Breast epithelium (tissue), 4 donors: ENCODE measurements around the gene WDR7. TPM values are rescaled to one million over a fixed set of nuclear protein-coding genes. Genes with fewer than 3 reads are reported as not detected.

Experiments
- DNase-seq, 2 donors: peaks; one replicate each; pipeline ENCODE4 v3.0.0-alpha.2; 2019; ENCODE audit warnings: low spot score in 2 of 2
- H3K27ac ChIP-seq, 2 donors: fragments of 200-600 bp; sonication (generic) in 1 of 2; one replicate each; pipeline ENCODE4 v1.5.1; 2016 to 2019; ENCODE audit warnings: mild to moderate bottlenecking in 1 of 2
- H3K27me3 ChIP-seq, 2 donors: fragments of 200-600 bp; sonication (generic) in 1 of 2; one replicate each; pipeline versions ENCODE4 v1.5.1 to v1.6.0; 2017 to 2019; ENCODE audit warnings: control low read depth in 1 of 2, mild to moderate bottlenecking in 1 of 2
- H3K36me3 ChIP-seq: fragments of 200-600 bp; one replicate; pipeline ENCODE4 v1.5.1; 2019
- H3K4me1 ChIP-seq, 2 donors: fragments of 200-600 bp; sonication (generic); one replicate each; pipeline ENCODE4 v1.5.1; 2016 to 2019; ENCODE audit warnings: control low read depth in 1 of 2
- H3K4me3 ChIP-seq, 3 donors: fragments of 200-600 bp; sonication (generic); 1 replicate in 2 of 3; 2 replicates in 1 of 3; pipeline ENCODE4 v1.5.1; 2016 to 2019; ENCODE audit warnings: mild to moderate bottlenecking in 3 of 3, moderate library complexity in 2 of 3
- H3K9me3 ChIP-seq, 2 donors: fragments of 200-600 bp; sonication (generic) in 1 of 2; one replicate each; pipeline ENCODE4 v1.5.1; 2016 to 2019; ENCODE audit warnings: control low read depth in 1 of 2
- POLR2A ChIP-seq: fragments of 450-650 bp; IDR thresholded peaks from one replicate; pipeline ENCODE4 v1.6.1; 2016; ENCODE audit warnings: antibody characterized with exemption, mild to moderate bottlenecking, moderate library complexity
- POLR2AphosphoS5 ChIP-seq, 3 donors: sonication (generic); formaldehyde crosslinking; IDR thresholded peaks; one replicate each; pipeline ENCODE4 v1.6.1; 2017; ENCODE audit warnings: antibody characterized with exemption in 3 of 3
- intact Hi-C: fragments of 100-400 bp; cut with DNase I; formaldehyde crosslinking; loops from one replicate; pipeline ENCODE4 v1.15.1; 2023; ENCODE audit warnings: low total_unique reads
- total RNA-seq, 3 donors: library from RNA; depleted of rRNA; stranded (reverse); fragments of >200 nt; gene quantifications; one replicate each; pipeline ENCODE4 v1.1.0, GENCODE V29; 2016
- TF ChIP-seq, protein P1 (sequence below), 3 donors: fragments of 450-650 bp; IDR thresholded peaks; one replicate each; pipeline ENCODE4 v1.5.1; 2016 to 2017; ENCODE audit warnings: antibody characterized with exemption in 3 of 3, mild to moderate bottlenecking in 3 of 3, moderate library complexity in 3 of 3

The WDR7 gene
- total RNA-seq, 3 donors from 2014 or later, result 28.3 to 32.6 (median 31.1) TPM

DNA sequence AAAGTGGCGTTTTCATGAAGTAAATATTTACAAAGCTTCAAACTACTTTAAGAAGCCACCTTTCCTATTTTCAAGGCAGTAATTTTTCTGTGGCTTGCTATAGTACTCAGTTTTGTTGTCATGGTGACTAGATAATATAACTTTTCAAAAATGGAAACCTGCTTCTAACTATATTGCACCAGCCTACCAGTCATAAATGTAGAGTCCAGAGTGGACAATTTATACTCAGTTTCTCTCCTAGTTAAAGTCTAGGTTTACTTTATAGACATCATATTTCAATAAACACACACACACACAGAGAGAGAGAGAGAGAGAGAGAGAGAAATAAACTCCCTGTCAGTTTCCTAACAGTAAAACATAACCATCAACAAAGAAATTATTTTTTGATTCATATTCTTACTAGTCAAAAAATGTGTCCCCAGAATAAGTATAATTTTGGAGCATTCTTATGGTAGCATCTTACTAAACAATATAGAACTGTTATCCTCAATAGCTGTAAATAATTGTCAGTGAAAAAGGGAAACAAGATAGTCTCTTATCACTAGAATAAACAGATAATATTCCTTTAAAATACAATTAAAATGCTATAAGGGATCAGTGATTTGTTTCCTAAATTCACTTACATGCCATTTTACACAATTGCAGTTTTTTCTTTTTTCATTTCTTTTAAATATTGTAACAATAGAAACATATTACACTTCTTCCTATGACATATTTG is 332.3 kb downstream of the WDR7 start:
- no peak for DNase-seq
- Histone ChIP-seq H3K4me1 (no peaks in the 10 kb centered on the region), H3K4me3 (no peak overlapping the region), H3K27ac (no peak overlapping the region), H3K9me3 (no peaks in the 10 kb centered on the region), H3K27me3 (no peaks in the 10 kb centered on the region), H3K36me3 (no peaks in the 10 kb centered on the region)
- TF ChIP-seq, protein P1, sequence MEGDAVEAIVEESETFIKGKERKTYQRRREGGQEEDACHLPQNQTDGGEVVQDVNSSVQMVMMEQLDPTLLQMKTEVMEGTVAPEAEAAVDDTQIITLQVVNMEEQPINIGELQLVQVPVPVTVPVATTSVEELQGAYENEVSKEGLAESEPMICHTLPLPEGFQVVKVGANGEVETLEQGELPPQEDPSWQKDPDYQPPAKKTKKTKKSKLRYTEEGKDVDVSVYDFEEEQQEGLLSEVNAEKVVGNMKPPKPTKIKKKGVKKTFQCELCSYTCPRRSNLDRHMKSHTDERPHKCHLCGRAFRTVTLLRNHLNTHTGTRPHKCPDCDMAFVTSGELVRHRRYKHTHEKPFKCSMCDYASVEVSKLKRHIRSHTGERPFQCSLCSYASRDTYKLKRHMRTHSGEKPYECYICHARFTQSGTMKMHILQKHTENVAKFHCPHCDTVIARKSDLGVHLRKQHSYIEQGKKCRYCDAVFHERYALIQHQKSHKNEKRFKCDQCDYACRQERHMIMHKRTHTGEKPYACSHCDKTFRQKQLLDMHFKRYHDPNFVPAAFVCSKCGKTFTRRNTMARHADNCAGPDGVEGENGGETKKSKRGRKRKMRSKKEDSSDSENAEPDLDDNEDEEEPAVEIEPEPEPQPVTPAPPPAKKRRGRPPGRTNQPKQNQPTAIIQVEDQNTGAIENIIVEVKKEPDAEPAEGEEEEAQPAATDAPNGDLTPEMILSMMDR (IDR thresholded peaks at IDR 0.05), result no peak
- no peak for TF ChIP-seq POLR2AphosphoS5 (IDR thresholded peaks at IDR 0.05)
- intact Hi-C loops, result no loop called here

DNA sequence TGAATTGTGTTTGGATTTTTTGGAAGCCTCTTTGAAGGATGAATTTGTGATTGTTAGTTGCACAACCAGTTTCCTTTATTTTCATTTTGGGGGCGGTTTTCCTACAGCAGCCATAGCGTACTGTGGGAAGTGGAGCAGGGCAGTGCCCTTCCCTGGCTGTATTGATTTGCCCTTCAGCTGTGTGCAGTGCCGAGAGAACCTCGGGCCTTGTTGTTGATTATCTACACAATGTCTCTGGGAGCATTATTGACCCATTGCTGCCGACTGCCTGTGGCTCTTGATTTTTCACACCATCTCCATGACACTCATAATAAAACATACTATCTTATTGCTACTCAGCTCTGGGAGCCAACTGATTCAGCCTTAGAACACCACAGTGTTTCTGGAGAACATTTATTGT is 333.6 kb downstream of the WDR7 start:
- Histone ChIP-seq H3K4me3 (no peak overlapping the region), H3K9me3 (no peaks in the 10 kb centered on the region), H3K36me3 (no peaks in the 10 kb centered on the region), H3K4me1 (no peaks in the 10 kb centered on the region), H3K27me3 (no peaks in the 10 kb centered on the region), H3K27ac (no peak overlapping the region)
- intact Hi-C loops, result no loop called here
- DNase-seq, result no peak
- TF ChIP-seq POLR2AphosphoS5 (IDR thresholded peaks at IDR 0.05), result no peak

GRCh38 chr18:56986829-56987228 is 335.7 kb downstream of the WDR7 start:
- no peak for DNase-seq
- TF ChIP-seq POLR2AphosphoS5 (IDR thresholded peaks at IDR 0.05) (no peak), POLR2A (no peak)
- TF ChIP-seq, protein P1 (IDR thresholded peaks at IDR 0.05), result no peak
- Histone ChIP-seq H3K4me3 (no peak overlapping the region), H3K36me3 (no peaks in the 10 kb centered on the region), H3K27me3 (no peaks in the 10 kb centered on the region), H3K27ac (no peak overlapping the region), H3K4me1 (no peaks in the 10 kb centered on the region), H3K9me3 (no peaks in the 10 kb centered on the region)
- intact Hi-C loops, result no loop called here

DNA sequence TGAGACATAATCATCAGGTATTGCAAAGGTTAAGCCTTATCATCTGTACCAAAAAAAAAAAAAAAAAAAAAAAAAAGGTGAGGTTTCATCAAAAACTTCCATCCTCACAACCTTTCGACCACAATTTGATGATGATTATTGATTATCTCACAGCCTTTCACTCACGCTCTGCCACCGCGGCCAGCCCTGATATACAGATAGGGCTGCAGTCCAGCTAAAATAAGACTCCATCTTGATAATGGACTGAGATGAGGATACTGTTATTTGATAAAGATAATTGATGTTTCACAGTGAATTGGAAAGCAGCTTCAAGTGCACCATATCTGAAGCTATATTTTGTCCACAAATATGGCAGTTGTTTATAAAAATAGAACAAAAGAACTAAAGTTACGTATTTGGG is 336.1 kb downstream of the WDR7 start:
- no peaks in the 10 kb centered on the region for H3K4me1 ChIP-seq
- DNase-seq, result no peak
- no peaks in the 10 kb centered on the region for H3K9me3 ChIP-seq
- H3K27me3 ChIP-seq, result no peaks in the 10 kb centered on the region
- intact Hi-C loops, result no loop called here
- TF ChIP-seq POLR2A (no peak), POLR2AphosphoS5 (IDR thresholded peaks at IDR 0.05) (no peak)
- TF ChIP-seq, protein P1 (IDR thresholded peaks at IDR 0.05), result no peak
- no peak overlapping the region for H3K4me3 ChIP-seq
- H3K36me3 ChIP-seq, result no peaks in the 10 kb centered on the region
- no peak overlapping the region for H3K27ac ChIP-seq

DNA sequence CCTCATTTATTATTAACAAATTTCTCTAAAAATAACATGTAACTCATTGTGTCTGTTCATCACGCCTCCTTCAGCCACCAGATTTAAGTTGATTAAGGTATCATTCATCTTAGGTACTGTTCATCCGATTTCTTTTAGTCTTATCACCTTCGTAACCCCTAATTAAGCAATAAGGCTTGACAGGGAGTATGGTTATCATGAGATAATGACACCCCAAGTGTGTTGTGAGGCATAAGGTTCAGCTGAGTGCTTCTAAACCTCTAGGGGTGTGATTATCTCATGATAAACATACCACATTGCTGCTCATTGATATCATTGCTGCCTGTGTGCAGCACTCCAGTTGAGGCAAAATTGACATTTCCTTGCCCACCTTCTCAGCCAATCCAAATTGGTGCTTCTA is 336.9 kb downstream of the WDR7 start:
- intact Hi-C loops, result no loop called here
- Histone ChIP-seq H3K36me3 (no peaks in the 10 kb centered on the region), H3K27ac (no peak overlapping the region), H3K27me3 (no peaks in the 10 kb centered on the region), H3K9me3 (no peaks in the 10 kb centered on the region), H3K4me3 (no peak overlapping the region), H3K4me1 (no peaks in the 10 kb centered on the region)
- TF ChIP-seq, protein P1 (IDR thresholded peaks at IDR 0.05), result no peak
- TF ChIP-seq POLR2AphosphoS5 (IDR thresholded peaks at IDR 0.05) (no peak), POLR2A (no peak)
- no peak for DNase-seq
